GM12801 (cell line): ENCODE data around the gene PCLAF.

Experiments used
- CTCF ChIP-seq: IDR thresholded peaks from one replicate; pipeline ENCODE4 v1.5.1; 2011; ENCODE audit warnings: control low read depth; ENCODE audit not compliant: insufficient read length; ENCODE audit errors: extremely low read depth

The PCLAF gene

DNA sequence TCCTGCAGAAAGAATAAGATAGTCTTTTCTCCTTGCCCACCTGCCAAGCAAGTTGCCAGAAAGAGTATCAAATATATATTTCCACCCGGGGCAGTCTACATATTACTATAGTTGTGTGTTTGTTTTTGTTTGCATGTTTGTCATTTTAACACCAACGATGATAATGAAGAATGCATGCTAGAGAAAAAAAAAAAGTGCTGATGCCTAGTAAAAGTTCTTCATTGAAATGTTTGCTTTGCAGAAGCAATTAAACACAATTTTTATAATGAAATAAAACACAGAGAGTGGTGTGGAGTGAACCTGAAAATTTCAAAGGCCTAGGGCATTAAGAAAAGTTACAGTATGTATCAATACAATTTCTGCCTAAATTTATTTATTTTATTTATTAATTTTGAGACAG is 2.5 kb upstream of the PCLAF start:
- no peak for TF ChIP-seq CTCF

DNA sequence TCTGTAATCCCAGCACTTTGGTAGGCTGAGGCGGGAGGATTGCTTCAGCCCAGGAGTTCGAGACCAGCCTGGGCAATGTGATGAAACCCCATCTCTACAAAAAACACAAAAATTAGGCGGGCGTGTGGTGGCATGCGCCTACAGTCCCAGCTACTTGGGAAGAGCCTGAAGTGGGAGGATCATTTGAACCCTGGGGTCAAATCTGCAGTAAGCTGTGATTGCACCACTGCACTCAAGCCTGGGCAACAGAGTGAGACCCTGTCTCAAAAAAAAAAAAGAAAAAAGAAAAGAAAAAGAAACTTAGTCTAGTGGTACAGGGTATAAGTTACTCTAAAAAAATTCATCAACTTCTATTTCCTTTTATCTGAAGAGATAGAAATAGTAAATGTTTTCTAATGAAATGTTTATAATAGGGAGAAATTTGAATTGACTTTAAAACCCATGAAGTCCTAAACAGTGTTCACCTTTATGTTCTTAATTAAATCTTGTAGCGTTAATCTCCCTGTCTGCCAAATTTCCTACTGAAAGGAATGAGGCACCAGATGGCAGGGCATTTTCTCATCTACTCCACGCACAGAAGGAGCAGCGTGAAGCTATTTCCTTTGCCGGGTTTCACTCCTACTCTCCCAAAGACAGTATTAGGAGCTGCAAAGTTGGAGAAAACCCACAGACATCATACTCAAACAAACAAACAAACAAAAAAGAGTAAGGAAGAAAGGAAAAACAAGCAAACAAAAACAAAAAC is 1.9 kb downstream of the PCLAF start:
- TF ChIP-seq CTCF: no peak

GRCh38 chr15:64373360-64373759 is 7.9 kb downstream of the PCLAF start:
- TF ChIP-seq CTCF: no peak

GRCh38 chr15:64369078-64369607 is 12.1 kb downstream of the PCLAF start:
- TF ChIP-seq CTCF: no peak

DNA sequence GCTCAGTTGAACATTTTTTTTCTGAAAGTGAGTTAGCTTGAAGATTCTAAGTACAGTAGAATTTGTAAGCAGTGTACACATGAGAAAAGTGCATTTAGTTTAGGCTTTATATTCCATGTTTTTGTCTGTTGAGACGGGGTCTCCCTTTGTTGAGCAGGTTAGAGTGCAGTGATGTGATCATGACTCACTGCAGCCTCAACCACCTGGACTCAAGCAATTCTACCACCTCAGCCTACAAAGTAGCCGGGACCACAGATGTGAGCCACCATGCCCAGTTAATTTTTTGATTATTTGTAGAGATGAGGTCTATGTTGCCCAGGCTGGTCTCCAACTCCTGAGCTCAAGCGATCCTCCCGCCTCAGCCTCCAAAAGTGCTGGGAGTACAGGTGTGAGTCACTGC is 20.0 kb downstream of the PCLAF start:
- TF ChIP-seq CTCF: no peak

- TF ChIP-seq CTCF: no peak
Observed at GRCh38 chr15:64356710-64357040, 24.6 kb downstream of the PCLAF start.

DNA sequence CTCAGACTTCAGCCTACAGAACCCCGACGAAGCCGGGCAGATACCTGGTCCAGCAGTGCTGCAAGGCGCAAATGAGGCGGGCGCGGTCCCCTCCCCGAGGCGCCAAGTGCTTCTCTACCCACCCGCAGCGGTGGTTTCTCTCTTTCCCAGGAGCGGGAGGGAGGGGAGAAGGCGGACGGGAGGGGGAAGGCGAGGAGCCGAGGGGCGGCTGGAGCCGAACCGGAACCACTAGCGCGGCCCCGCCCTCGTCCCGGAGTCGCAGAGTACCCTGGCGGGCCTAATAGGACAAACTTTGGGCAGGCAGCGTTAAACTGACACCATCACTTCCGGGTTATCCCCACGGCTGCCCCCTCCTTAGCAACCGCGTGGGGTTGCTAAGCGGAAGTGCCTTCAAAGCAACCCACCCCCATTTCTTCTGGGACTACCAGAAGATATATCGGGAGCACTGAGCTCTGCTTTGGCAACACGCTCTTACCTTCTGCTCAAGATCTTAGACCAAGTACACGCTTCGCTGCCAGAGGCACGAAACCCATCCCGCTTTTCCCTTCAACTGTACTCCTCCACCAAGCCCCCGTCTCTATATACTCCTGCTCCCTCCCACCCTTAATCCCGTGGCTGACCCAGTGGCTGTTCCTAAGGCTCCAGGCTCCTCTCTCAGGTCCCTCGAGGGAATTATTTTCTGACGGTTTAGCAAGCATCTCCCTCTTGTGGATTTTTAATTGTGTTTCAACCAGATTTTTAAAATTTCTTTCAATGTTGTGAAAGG is 25.1 kb downstream of the PCLAF start, which contains the start of gene CSNK1G1:
Gene CSNK1G1 (minus strand): TSS at position 230 of the 766 bp plus-strand sequence. CDS start 55,674 bp downstream, outside the sequence.
- TF ChIP-seq CTCF: no peak
